AG04449 (cell line): ENCODE measurements around the gene GPR37L1.

Experiments used
- CTCF ChIA-PET: fragments of 350-600 bp; formaldehyde crosslinking; extraction: SDS; loops from one replicate; lab custom pipeline; 2021; ENCODE audit warnings: antibody characterized with exemption; lab: Yijun Ruan, JAX
- POLR2A ChIA-PET: fragments of 400-600, 350-600 bp; formaldehyde crosslinking; extraction: SDS; loops from one replicate; lab custom pipeline; 2020; ENCODE audit warnings: antibody characterized with exemption, inconsistent platforms; lab: Yijun Ruan, JAX
- DNase-seq: peaks from one replicate; pipeline ENCODE4 v3.0.0-alpha.2; 2010; ENCODE audit warnings: low read depth, low spot score
- H3K4me3 ChIP-seq: 2 replicates; pipeline ENCODE4 v1.5.1; 2011; ENCODE audit warnings: low read depth, mild to moderate bottlenecking, control low read depth, low read length
- CTCF ChIP-seq: IDR thresholded peaks from one replicate; pipeline ENCODE4 v1.5.1; 2011; ENCODE audit warnings: mild to moderate bottlenecking, moderate library complexity, low read length, control low read depth, inconsistent platforms; ENCODE audit not compliant: insufficient read depth; ENCODE audit errors: missing control alignments

Gene GPR37L1

GRCh38 chr1:202182040-202182877 lies 59.5 kb downstream of the GPR37L1 start:
- ChIA-PET CTCF (interaction anchor here (3.6 to 12.8 kb wide), 7 partner anchors 7 to 536 kb away, joined by 14 to 479 read pairs (median 52); partner anchors contain the start of gene LGR6), POLR2A (interaction anchor here (0.5 kb wide), 1 partner anchor 539 kb away, joined by 3 read pairs; no protein-coding TSS in a partner anchor)

More at GRCh38 chr1:202182040-202182877, 59.5 kb downstream of the GPR37L1 start:
- DNase-seq = no peak
- H3K4me3 ChIP-seq = no peak overlapping the region
- no peak for TF ChIP-seq CTCF
